Astrocyte (in vitro differentiated cells and primary cell): ENCODE measurements around the gene SDHAF3.

Experiments used
- CTCF ChIP-seq: IDR thresholded peaks from 2 replicates; pipeline ENCODE4 v1.5.1; 2011; ENCODE audit warnings: low read depth, mild to moderate bottlenecking, inconsistent platforms, low read length, moderate library complexity; ENCODE audit not compliant: insufficient read depth
- EZH2 ChIP-seq: IDR thresholded peaks from 2 replicates; pipeline ENCODE4 v1.6.1; 2012; ENCODE audit warnings: mild to moderate bottlenecking, low read length, inconsistent platforms; ENCODE audit not compliant: insufficient read depth

DNA sequence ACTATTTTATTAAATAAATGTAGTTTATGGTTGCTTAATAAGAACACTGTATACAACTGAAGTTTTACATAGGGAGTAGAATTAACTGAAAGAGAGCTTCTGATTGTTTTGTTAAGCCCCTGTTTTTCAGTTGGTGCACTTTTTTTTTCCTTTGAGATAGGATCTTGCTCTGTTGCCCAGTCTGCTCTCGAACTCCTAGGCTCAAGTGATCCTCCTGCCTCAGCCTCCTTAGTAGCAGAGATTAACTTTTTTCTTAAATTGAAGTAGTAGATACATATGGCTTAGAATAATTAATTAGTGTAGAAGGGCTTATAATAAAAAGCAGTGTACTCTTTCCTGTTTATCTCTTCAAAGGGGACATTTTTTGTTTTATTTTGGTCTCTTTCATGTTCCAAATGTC lies 11.2 kb downstream of the SDHAF3 start:
- TF ChIP-seq CTCF (no peak), EZH2 (no peak)
